ENCODE measurements around the gene AHRR.

DNA sequence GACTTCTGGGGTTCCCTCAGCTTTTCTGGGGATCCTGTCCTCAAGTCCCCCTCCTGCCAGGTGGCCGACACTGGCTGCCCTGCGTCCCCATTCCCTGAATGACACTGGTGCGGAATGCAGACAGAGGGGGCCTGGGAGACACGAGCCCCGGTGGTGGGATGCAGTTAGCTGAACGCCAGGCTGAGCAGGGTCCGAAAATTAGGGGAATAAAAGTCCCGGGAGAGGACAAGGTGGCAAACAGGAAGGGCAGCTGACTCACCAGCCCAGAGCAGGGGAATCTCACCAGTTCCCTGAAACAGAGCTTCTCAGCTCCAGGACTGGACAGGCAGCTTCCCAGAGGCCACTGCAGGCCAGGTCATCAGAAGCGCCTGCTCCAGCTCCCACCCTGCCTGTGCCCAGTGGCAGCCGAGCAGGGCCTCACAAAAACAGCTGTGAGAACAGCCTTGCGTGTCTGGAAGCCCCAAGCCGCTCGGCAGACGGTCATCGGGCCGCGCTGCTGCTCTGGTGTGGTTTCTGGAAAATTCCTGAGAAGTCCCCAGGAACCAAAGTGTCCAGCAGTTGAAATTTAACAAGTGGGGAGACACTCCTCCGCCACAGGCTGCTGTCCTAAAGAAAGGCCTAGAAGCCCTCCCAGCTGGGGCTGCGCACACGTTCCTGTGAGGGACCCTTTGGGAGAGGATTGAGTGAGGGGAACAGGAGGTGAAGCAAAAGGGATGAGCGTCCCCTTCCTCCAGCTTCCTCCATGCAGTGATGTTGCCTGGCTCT is 73.8 kb downstream of the AHRR start:
- no peak for TF ChIP-seq POLR2A (IDR thresholded peaks at IDR 0.05)
- TF ChIP-seq, protein P1, sequence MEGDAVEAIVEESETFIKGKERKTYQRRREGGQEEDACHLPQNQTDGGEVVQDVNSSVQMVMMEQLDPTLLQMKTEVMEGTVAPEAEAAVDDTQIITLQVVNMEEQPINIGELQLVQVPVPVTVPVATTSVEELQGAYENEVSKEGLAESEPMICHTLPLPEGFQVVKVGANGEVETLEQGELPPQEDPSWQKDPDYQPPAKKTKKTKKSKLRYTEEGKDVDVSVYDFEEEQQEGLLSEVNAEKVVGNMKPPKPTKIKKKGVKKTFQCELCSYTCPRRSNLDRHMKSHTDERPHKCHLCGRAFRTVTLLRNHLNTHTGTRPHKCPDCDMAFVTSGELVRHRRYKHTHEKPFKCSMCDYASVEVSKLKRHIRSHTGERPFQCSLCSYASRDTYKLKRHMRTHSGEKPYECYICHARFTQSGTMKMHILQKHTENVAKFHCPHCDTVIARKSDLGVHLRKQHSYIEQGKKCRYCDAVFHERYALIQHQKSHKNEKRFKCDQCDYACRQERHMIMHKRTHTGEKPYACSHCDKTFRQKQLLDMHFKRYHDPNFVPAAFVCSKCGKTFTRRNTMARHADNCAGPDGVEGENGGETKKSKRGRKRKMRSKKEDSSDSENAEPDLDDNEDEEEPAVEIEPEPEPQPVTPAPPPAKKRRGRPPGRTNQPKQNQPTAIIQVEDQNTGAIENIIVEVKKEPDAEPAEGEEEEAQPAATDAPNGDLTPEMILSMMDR (IDR thresholded peaks at IDR 0.05) = no peak
- TF ChIP-seq EP300 (IDR thresholded peaks at IDR 0.05; ENCODE audit: low read depth) = no peak

Measured in transverse colon (tissue), 3 donors.